H9 (cell line): Measurements from ENCODE around the gene SIL1. TPM values are rescaled to one million over a fixed set of nuclear protein-coding genes. Genes with fewer than 3 reads are reported as not detected.

ENCODE experiments used
- DNase-seq: peaks from one replicate; pipeline ENCODE4 v3.0.0-alpha.2; 2017
- H2AFZ ChIP-seq: one replicate; pipeline ENCODE4 v1.6.1; 2013; ENCODE audit warnings: mild to moderate bottlenecking, low read length, control low read depth, moderate library complexity
- H2AK5ac ChIP-seq: 2 replicates; pipeline ENCODE4 v1.6.1; 2013; ENCODE audit warnings: low read length, control low read depth, mixed read lengths; ENCODE audit not compliant: insufficient read length
- H2BK120ac ChIP-seq: one replicate; pipeline ENCODE4 v1.6.1; 2013; ENCODE audit warnings: low read depth, mild to moderate bottlenecking, low read length, control low read depth, inconsistent platforms; ENCODE audit not compliant: poor library complexity, severe bottlenecking
- H2BK12ac ChIP-seq: 2 replicates; pipeline ENCODE4 v1.6.1; 2013; ENCODE audit warnings: low read length, control low read depth, mixed read lengths, low read depth; ENCODE audit not compliant: insufficient read length
- H2BK15ac ChIP-seq: 2 replicates; pipeline ENCODE4 v1.6.1; 2013; ENCODE audit warnings: low read depth, low read length, control low read depth
- H2BK20ac ChIP-seq: one replicate; pipeline ENCODE4 v1.6.1; 2013; ENCODE audit warnings: low read depth, mild to moderate bottlenecking, low read length, control low read depth, inconsistent platforms; ENCODE audit not compliant: poor library complexity, severe bottlenecking
- H2BK5ac ChIP-seq: 2 replicates; pipeline ENCODE4 v1.6.1; 2013; ENCODE audit warnings: low read length, control low read depth, mixed read lengths; ENCODE audit not compliant: insufficient read length
- H3K14ac ChIP-seq: 2 replicates; pipeline ENCODE4 v1.6.1; 2013; ENCODE audit warnings: low read length, control low read depth; ENCODE audit not compliant: insufficient read depth
- H3K18ac ChIP-seq: 2 replicates; pipeline ENCODE4 v1.6.1; 2013; ENCODE audit warnings: low read depth, mild to moderate bottlenecking, mixed read lengths, low read length, control low read depth; ENCODE audit not compliant: insufficient read length
- H3K23ac ChIP-seq: 2 replicates; pipeline ENCODE4 v1.6.1; 2013; ENCODE audit warnings: low read length, control low read depth, mixed read lengths, low read depth; ENCODE audit not compliant: insufficient read length
- H3K23me2 ChIP-seq: 2 replicates; pipeline ENCODE4 v1.6.1; 2013; ENCODE audit warnings: low read depth, mild to moderate bottlenecking, mixed read lengths, low read length, control low read depth; ENCODE audit not compliant: insufficient read length, poor library complexity, severe bottlenecking
- H3K27ac ChIP-seq: 2 replicates; pipeline ENCODE4 v1.5.1; 2013; ENCODE audit warnings: low read length, control low read depth, mixed read lengths, low read depth; ENCODE audit not compliant: insufficient read length
- H3K27me3 ChIP-seq: 2 replicates; pipeline ENCODE4 v1.6.1; 2013; ENCODE audit warnings: low read length, control low read depth, inconsistent platforms; ENCODE audit not compliant: insufficient read depth
- H3K4ac ChIP-seq: 2 replicates; pipeline ENCODE4 v1.6.1; 2013; ENCODE audit warnings: low read depth, mild to moderate bottlenecking, control low read depth, inconsistent platforms, low read length, moderate library complexity
- H3K4me1 ChIP-seq: 2 replicates; pipeline ENCODE4 v1.6.1; 2013; ENCODE audit warnings: low read length, control low read depth, inconsistent platforms; ENCODE audit not compliant: insufficient read depth
- H3K4me2 ChIP-seq: 2 replicates; pipeline ENCODE4 v1.6.1; 2013; ENCODE audit warnings: low read length, control low read depth, mixed read lengths; ENCODE audit not compliant: insufficient read length, insufficient read depth
- H3K56ac ChIP-seq: 2 replicates; pipeline ENCODE4 v1.6.1; 2013; ENCODE audit warnings: low read depth, mild to moderate bottlenecking, mixed read lengths, low read length, control low read depth; ENCODE audit not compliant: insufficient read length
- H3K79me1 ChIP-seq: 2 replicates; pipeline ENCODE4 v1.6.1; 2013; ENCODE audit warnings: low read depth, mild to moderate bottlenecking, moderate library complexity, low read length, control low read depth, inconsistent platforms; ENCODE audit not compliant: insufficient read depth, poor library complexity, severe bottlenecking
- H3K79me2 ChIP-seq: 2 replicates; pipeline ENCODE4 v1.6.1; 2013; ENCODE audit warnings: low read length, control low read depth, inconsistent platforms; ENCODE audit not compliant: insufficient read depth
- H3K9ac ChIP-seq: 2 replicates; pipeline ENCODE4 v1.6.1; 2013; ENCODE audit warnings: low read length, control low read depth, mixed read lengths; ENCODE audit not compliant: insufficient read length; ENCODE audit errors: extremely low read depth
- H3K9me3 ChIP-seq: one replicate; pipeline ENCODE4 v1.6.1; 2013; ENCODE audit warnings: low read depth, low read length, inconsistent platforms; ENCODE audit not compliant: control insufficient read depth
- H3T11ph ChIP-seq: one replicate; pipeline ENCODE4 v1.6.1; 2013; ENCODE audit warnings: mild to moderate bottlenecking, low read length, control low read depth, inconsistent platforms
- H4K20me1 ChIP-seq: one replicate; pipeline ENCODE4 v1.6.1; 2013; ENCODE audit not compliant: control insufficient read depth, insufficient read length, insufficient read depth
- H4K5ac ChIP-seq: 2 replicates; pipeline ENCODE4 v1.6.1; 2013; ENCODE audit warnings: low read depth, mild to moderate bottlenecking, mixed read lengths, low read length, control low read depth; ENCODE audit not compliant: insufficient read length
- H4K8ac ChIP-seq: replicated peaks from 2 replicates; pipeline ENCODE4 v1.6.1; 2013; ENCODE audit warnings: low read length, control low read depth, mixed read lengths, low read depth; ENCODE audit not compliant: insufficient read length
- H4K91ac ChIP-seq: 2 replicates; pipeline ENCODE4 v1.6.1; 2013; ENCODE audit warnings: low read depth, mild to moderate bottlenecking, moderate library complexity, mixed read lengths, low read length, control low read depth; ENCODE audit not compliant: insufficient read length
- H3K27ac Mint-ChIP-seq, 3 experiments: 2 replicates in 2 of 3; 3 replicates in 1 of 3; pipeline ENCODE4 v1.8.0; 2020 to 2021; ENCODE audit warnings: mixed read lengths in 3 of 3, mild to moderate bottlenecking in 1 of 3, moderate library complexity in 1 of 3
- H3K27me3 Mint-ChIP-seq: 2 replicates; pipeline ENCODE4 v1.8.0; 2021; ENCODE audit warnings: low read depth, mild to moderate bottlenecking, moderate library complexity, mixed read lengths
- H3K36me3 Mint-ChIP-seq, 3 experiments: 2 replicates in 2 of 3; 3 replicates in 1 of 3; pipeline ENCODE4 v1.8.0; 2020 to 2021; ENCODE audit warnings: low read depth in 3 of 3, mixed read lengths in 3 of 3; ENCODE audit not compliant: insufficient read depth in 1 of 3
- H3K4me1 Mint-ChIP-seq, 2 experiments: 2 replicates each; pipeline ENCODE4 v1.8.0; 2020; ENCODE audit warnings: mixed read lengths in 2 of 2
- H3K4me3 Mint-ChIP-seq, 2 experiments: 2 replicates in 1 of 2; 3 replicates in 1 of 2; pipeline ENCODE4 v1.8.0; 2020 to 2021; ENCODE audit warnings: mild to moderate bottlenecking in 2 of 2, mixed read lengths in 2 of 2, moderate library complexity in 1 of 2
- H3K9me3 Mint-ChIP-seq, 2 experiments: 2 replicates in 1 of 2; 3 replicates in 1 of 2; pipeline ENCODE4 v1.8.0; 2020; ENCODE audit warnings: mild to moderate bottlenecking in 2 of 2, mixed read lengths in 2 of 2, moderate library complexity in 1 of 2
- WGBS: extraction: QIAGEN DNeasy Blood & Tissue Kit; methylation state at CpG from one replicate; pipeline ENCODE4 v1.1.7; 2013; ENCODE audit warnings: missing lambda C conversion rate, low lambda C conversion rate, mixed read lengths; ENCODE audit not compliant: insufficient read length; ENCODE audit errors: extremely low coverage; 5-methylcytosine and 5-hydroxymethylcytosine counted together
- total RNA-seq: library from RNA; stranded (reverse); gene quantifications from 2 replicates; pipeline ENCODE4 v1.2.1, GENCODE V29; 2021
- TF ChIP-seq, protein P1 (sequence below): fragments of 200-600 bp; sonication (generic); conservative IDR thresholded peaks from 3 replicates; pipeline ENCODE4 v1.8.0; 2021; ENCODE audit warnings: antibody characterized with exemption, mild to moderate bottlenecking

SIL1 gene
- total RNA-seq, 1 experiment from 2014 or later, result 10.6 TPM

- no peaks in the 10 kb centered on the region for H3K79me1 ChIP-seq
- no peak overlapping the region for H4K8ac ChIP-seq
- no peaks in the 10 kb centered on the region for H3K23me2 ChIP-seq
- Mint-ChIP-seq H3K27me3 (no peaks in the 10 kb centered on the region; the same call in none of the 2 replicates), H3K27ac (0 out of 7 replicates have a peak overlapping the region, but pooled peaks of 1 of the 3 experiments have one; percentile 11), H3K4me1 (no peaks in the 10 kb centered on the region), H3K9me3 (no peaks in the 10 kb centered on the region), H3K36me3 (no peaks in the 10 kb centered on the region), H3K4me3 (no peak overlapping the region)
- H3K79me2 ChIP-seq, result no peaks in the 10 kb centered on the region
- no peak overlapping the region for H2AK5ac ChIP-seq
- H3K4ac ChIP-seq, result no peak overlapping the region
- no peak overlapping the region for H2BK12ac ChIP-seq
- no peak overlapping the region for H3T11ph ChIP-seq
- H4K20me1 ChIP-seq, result no peaks in the 10 kb centered on the region
- H2AFZ ChIP-seq, result no peak overlapping the region
- no peak overlapping the region for H3K56ac ChIP-seq
- H3K9me3 ChIP-seq, result no peaks in the 10 kb centered on the region
- no CpG with 5 or more reads among the region's 4 CpGs for WGBS
- H2BK120ac ChIP-seq, result no peak overlapping the region
- DNase-seq, result no peak
- H3K4me1 ChIP-seq, result no peaks in the 10 kb centered on the region
- TF ChIP-seq, protein P1, sequence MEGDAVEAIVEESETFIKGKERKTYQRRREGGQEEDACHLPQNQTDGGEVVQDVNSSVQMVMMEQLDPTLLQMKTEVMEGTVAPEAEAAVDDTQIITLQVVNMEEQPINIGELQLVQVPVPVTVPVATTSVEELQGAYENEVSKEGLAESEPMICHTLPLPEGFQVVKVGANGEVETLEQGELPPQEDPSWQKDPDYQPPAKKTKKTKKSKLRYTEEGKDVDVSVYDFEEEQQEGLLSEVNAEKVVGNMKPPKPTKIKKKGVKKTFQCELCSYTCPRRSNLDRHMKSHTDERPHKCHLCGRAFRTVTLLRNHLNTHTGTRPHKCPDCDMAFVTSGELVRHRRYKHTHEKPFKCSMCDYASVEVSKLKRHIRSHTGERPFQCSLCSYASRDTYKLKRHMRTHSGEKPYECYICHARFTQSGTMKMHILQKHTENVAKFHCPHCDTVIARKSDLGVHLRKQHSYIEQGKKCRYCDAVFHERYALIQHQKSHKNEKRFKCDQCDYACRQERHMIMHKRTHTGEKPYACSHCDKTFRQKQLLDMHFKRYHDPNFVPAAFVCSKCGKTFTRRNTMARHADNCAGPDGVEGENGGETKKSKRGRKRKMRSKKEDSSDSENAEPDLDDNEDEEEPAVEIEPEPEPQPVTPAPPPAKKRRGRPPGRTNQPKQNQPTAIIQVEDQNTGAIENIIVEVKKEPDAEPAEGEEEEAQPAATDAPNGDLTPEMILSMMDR, result no peak
- no peak overlapping the region for H3K14ac ChIP-seq
- H3K23ac ChIP-seq, result no peak overlapping the region
- H4K91ac ChIP-seq, result no peak overlapping the region
- no peak overlapping the region for H3K4me2 ChIP-seq
- H2BK5ac ChIP-seq, result no peak overlapping the region
- no peaks in the 10 kb centered on the region for H3K27me3 ChIP-seq
- H4K5ac ChIP-seq, result no peak overlapping the region
- H3K27ac ChIP-seq, result no peak overlapping the region
- no peak overlapping the region for H2BK15ac ChIP-seq
- H3K9ac ChIP-seq, result no peak overlapping the region
- H2BK20ac ChIP-seq, result no peak overlapping the region
- no peak overlapping the region for H3K18ac ChIP-seq
Measured at GRCh38 chr5:138985256-138985655, 212.9 kb downstream of the SIL1 start.
